Measurements from ENCODE around the gene HNRNPUL1.

DNA sequence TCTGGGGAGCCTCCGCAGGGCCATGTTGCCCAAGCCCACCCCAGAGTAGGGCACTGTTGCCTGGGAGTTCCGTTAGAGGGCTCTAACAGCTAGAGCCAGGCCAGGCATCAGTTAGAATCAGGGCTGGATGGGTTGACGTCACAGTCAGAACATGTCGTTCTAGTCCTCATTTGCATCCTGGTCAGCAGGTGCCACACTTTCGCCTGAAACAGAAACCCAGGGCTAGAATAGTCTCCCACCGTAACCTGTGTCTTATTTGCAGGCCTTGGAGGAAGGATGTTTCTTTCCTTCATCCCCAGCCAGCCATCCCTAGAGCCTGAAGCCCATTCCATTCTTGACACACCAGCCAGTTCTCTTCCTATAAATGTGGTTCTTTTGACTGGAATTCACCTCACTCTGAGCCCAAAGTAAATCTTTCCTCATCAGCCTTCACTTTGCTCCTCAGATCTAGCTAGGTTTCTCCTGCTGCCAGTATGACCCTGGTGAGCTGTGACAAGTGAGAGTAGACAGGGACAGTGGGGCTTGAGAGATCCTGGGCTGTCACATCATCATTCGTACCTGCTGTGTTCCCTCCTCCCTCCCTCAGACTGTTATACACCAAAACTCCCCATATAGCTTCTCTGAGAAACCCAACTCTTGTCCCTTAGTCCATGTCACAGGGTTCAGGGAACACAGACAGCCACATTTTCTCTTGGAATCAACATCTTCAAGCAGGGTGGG, 33.6 kb downstream of the HNRNPUL1 start:
- TF ChIP-seq, protein P1, sequence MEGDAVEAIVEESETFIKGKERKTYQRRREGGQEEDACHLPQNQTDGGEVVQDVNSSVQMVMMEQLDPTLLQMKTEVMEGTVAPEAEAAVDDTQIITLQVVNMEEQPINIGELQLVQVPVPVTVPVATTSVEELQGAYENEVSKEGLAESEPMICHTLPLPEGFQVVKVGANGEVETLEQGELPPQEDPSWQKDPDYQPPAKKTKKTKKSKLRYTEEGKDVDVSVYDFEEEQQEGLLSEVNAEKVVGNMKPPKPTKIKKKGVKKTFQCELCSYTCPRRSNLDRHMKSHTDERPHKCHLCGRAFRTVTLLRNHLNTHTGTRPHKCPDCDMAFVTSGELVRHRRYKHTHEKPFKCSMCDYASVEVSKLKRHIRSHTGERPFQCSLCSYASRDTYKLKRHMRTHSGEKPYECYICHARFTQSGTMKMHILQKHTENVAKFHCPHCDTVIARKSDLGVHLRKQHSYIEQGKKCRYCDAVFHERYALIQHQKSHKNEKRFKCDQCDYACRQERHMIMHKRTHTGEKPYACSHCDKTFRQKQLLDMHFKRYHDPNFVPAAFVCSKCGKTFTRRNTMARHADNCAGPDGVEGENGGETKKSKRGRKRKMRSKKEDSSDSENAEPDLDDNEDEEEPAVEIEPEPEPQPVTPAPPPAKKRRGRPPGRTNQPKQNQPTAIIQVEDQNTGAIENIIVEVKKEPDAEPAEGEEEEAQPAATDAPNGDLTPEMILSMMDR (optimal IDR thresholded peaks at IDR 0.05 in 1 of 3, IDR thresholded peaks at IDR 0.05 in 1 of 3, conservative IDR thresholded peaks at IDR 0.05 in 1 of 3; ENCODE audit: extremely low read depth in 1 of 3, insufficient read depth in 2 of 3, low read length in 3 of 3), result no peak
- TF ChIP-seq EZH2 (IDR thresholded peaks at IDR 0.05; ENCODE audit: low read length), result no peak
